HepG2 (cell line): ENCODE results near the gene PMM2. TPM values are rescaled to one million over a fixed set of nuclear protein-coding genes. Genes with fewer than 3 reads are reported as not detected.

Experiments
- HNRNPH1 ChIP-seq: fragments of 200-400 bp; formaldehyde crosslinking; optimal IDR thresholded peaks from 2 replicates; pipeline ENCODE3; 2017; ENCODE audit warnings: mild to moderate bottlenecking, low read depth, low read length
- MXI1 ChIP-seq: IDR thresholded peaks from 3 replicates; pipeline ENCODE4 v1.6.1; 2012; ENCODE audit warnings: low read depth, low read length, inconsistent platforms, borderline replicate concordance
- ZNF556 ChIP-seq: sonication (generic); formaldehyde crosslinking; IDR thresholded peaks from 2 replicates; pipeline ENCODE4 v1.4.0; 2020; ENCODE audit warnings: mild to moderate bottlenecking, missing genetic modification reagents, borderline replicate concordance
- polyA plus RNA-seq, 8 experiments: library from polyadenylated mRNA; depleted of rRNA in 3 of 8; stranded (reverse) in 7 of 8; unstranded in 1 of 8; fragments of >200 nt; fragmentation: Illumina TruSeq in 4 of 8; extraction: Trizol in 4 of 8; gene quantifications; 2 replicates each; pipeline versions ENCODE4 v1.2.1 to v1.2.3, GENCODE V29; 2011 to 2016; ENCODE audit warnings: low read depth in 4 of 8, missing spikeins in 1 of 8, mixed read lengths in 1 of 8; ENCODE audit not compliant: insufficient read depth in 1 of 8
- total RNA-seq, 5 experiments: library from RNA; depleted of rRNA; stranded (reverse); fragments of >200 nt; fragmentation: Illumina TruSeq; extraction: Trizol; gene quantifications; 2 replicates each; pipeline ENCODE4 v1.2.3, GENCODE V29; 2016; ENCODE audit warnings: low read depth in 1 of 5
- TF ChIP-seq, protein P1 (sequence below), 2 experiments: sonication (generic) in 1 of 2; formaldehyde crosslinking in 1 of 2; IDR thresholded peaks; 2 replicates each; pipeline versions ENCODE4 v1.6.1 to v1.9.0; 2014 to 2022; ENCODE audit warnings: antibody characterized with exemption in 1 of 2, borderline replicate concordance in 1 of 2, inconsistent platforms in 1 of 2, low read depth in 1 of 2, missing genetic modification reagents in 1 of 2
- TF ChIP-seq, protein P2 (sequence below): sonication (generic); formaldehyde crosslinking; IDR thresholded peaks from 2 replicates; pipeline ENCODE4 v1.4.0; 2020; ENCODE audit warnings: mild to moderate bottlenecking, missing genetic modification reagents
- TF ChIP-seq, protein P3 (sequence below): sonication (generic); formaldehyde crosslinking; IDR thresholded peaks from 2 replicates; pipeline ENCODE4 v1.8.1; 2022; ENCODE audit warnings: mild to moderate bottlenecking, missing genetic modification reagents
- TF ChIP-seq, protein P4 (sequence below): IDR thresholded peaks from 2 replicates; pipeline ENCODE4 v1.6.1; 2016; ENCODE audit warnings: missing genetic modification reagents, missing compliant biosample characterization
- TF ChIP-seq, protein P5 (sequence below): sonication (generic); formaldehyde crosslinking; conservative IDR thresholded peaks from 2 replicates; pipeline ENCODE4 v1.4.0; 2020; ENCODE audit warnings: missing genetic modification reagents

PMM2 gene
- total and polyA plus RNA-seq, 2 of the 13 experiments (the other 11 are each of a cell fraction or from before 2014, with no cell fraction given), result 52.2 to 93.7 TPM

DNA sequence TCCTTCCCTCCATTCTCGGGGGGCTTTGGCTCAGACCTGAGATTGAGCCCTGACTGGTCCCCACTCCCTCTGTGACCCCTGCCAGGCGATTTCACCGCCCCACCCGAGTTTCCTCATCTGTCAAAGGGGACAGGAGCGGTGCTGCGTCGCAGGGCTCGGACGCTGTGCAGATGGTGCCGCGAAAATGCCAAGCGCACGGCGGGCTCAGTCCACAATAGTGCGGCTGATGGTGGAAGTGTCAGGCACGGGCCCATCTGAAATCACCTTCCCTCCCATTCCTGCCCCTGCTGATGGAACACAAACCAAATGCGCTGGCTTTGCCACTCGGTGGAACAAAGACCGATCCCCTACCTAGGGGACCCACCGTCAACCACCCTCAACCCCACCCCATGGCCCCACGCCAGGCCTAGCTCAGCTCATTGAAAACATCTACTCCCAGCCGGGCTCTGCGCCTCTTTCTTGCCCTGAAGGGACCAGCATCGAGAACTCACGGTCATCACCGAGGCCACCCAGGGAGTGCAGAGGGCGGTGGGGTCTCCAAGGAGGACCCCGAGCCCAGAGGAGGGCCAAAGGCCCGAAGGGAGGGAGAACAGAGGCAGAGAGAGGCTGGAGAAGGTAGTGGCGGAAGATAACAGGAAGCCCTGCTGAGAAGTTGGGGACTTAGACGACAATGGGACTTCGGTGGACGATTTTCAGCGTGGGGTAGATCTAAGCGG is 69.7 kb downstream of the PMM2 start (continued):
- TF ChIP-seq, protein P1, sequence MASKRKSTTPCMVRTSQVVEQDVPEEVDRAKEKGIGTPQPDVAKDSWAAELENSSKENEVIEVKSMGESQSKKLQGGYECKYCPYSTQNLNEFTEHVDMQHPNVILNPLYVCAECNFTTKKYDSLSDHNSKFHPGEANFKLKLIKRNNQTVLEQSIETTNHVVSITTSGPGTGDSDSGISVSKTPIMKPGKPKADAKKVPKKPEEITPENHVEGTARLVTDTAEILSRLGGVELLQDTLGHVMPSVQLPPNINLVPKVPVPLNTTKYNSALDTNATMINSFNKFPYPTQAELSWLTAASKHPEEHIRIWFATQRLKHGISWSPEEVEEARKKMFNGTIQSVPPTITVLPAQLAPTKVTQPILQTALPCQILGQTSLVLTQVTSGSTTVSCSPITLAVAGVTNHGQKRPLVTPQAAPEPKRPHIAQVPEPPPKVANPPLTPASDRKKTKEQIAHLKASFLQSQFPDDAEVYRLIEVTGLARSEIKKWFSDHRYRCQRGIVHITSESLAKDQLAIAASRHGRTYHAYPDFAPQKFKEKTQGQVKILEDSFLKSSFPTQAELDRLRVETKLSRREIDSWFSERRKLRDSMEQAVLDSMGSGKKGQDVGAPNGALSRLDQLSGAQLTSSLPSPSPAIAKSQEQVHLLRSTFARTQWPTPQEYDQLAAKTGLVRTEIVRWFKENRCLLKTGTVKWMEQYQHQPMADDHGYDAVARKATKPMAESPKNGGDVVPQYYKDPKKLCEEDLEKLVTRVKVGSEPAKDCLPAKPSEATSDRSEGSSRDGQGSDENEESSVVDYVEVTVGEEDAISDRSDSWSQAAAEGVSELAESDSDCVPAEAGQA (IDR thresholded peaks at IDR 0.05; ENCODE audit: low read depth), result no peak
- TF ChIP-seq, protein P1 (CRISPR knock-in tag; IDR thresholded peaks at IDR 0.05; ENCODE audit: borderline replicate concordance), result no peak
- TF ChIP-seq, protein P2, sequence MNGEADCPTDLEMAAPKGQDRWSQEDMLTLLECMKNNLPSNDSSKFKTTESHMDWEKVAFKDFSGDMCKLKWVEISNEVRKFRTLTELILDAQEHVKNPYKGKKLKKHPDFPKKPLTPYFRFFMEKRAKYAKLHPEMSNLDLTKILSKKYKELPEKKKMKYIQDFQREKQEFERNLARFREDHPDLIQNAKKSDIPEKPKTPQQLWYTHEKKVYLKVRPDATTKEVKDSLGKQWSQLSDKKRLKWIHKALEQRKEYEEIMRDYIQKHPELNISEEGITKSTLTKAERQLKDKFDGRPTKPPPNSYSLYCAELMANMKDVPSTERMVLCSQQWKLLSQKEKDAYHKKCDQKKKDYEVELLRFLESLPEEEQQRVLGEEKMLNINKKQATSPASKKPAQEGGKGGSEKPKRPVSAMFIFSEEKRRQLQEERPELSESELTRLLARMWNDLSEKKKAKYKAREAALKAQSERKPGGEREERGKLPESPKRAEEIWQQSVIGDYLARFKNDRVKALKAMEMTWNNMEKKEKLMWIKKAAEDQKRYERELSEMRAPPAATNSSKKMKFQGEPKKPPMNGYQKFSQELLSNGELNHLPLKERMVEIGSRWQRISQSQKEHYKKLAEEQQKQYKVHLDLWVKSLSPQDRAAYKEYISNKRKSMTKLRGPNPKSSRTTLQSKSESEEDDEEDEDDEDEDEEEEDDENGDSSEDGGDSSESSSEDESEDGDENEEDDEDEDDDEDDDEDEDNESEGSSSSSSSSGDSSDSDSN (CRISPR knock-in tag), result peak; percentile 10; the same call in 1 of the 2 replicates
- TF ChIP-seq HNRNPH1 (peak; percentile 14), ZNF556 (CRISPR knock-in tag) (peak; percentile 77; the same call in 1 of the 2 replicates), MXI1 (no peak)
- TF ChIP-seq, protein P3, sequence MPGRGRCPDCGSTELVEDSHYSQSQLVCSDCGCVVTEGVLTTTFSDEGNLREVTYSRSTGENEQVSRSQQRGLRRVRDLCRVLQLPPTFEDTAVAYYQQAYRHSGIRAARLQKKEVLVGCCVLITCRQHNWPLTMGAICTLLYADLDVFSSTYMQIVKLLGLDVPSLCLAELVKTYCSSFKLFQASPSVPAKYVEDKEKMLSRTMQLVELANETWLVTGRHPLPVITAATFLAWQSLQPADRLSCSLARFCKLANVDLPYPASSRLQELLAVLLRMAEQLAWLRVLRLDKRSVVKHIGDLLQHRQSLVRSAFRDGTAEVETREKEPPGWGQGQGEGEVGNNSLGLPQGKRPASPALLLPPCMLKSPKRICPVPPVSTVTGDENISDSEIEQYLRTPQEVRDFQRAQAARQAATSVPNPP (CRISPR knock-in tag), result no peak
- TF ChIP-seq, protein P4, sequence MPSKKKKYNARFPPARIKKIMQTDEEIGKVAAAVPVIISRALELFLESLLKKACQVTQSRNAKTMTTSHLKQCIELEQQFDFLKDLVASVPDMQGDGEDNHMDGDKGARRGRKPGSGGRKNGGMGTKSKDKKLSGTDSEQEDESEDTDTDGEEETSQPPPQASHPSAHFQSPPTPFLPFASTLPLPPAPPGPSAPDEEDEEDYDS (CRISPR knock-in tag), result no peak; the same call in 1 of the 2 replicates
- TF ChIP-seq, protein P5, sequence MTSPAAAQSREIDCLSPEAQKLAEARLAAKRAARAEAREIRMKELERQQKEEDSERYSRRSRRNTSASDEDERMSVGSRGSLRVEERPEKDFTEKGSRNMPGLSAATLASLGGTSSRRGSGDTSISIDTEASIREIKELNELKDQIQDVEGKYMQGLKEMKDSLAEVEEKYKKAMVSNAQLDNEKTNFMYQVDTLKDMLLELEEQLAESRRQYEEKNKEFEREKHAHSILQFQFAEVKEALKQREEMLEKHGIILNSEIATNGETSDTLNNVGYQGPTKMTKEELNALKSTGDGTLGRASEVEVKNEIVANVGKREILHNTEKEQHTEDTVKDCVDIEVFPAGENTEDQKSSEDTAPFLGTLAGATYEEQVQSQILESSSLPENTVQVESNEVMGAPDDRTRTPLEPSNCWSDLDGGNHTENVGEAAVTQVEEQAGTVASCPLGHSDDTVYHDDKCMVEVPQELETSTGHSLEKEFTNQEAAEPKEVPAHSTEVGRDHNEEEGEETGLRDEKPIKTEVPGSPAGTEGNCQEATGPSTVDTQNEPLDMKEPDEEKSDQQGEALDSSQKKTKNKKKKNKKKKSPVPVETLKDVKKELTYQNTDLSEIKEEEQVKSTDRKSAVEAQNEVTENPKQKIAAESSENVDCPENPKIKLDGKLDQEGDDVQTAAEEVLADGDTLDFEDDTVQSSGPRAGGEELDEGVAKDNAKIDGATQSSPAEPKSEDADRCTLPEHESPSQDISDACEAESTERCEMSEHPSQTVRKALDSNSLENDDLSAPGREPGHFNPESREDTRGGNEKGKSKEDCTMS (CRISPR knock-in tag), result no peak
